Measurements from ENCODE around the gene KLF13. TPM values are rescaled to one million over a fixed set of nuclear protein-coding genes. Genes with fewer than 3 reads are reported as not detected.

KLF13 gene
- total and polyA plus RNA-seq, 2 experiments from 2014 or later: 23.5 to 28.6 TPM

DNA sequence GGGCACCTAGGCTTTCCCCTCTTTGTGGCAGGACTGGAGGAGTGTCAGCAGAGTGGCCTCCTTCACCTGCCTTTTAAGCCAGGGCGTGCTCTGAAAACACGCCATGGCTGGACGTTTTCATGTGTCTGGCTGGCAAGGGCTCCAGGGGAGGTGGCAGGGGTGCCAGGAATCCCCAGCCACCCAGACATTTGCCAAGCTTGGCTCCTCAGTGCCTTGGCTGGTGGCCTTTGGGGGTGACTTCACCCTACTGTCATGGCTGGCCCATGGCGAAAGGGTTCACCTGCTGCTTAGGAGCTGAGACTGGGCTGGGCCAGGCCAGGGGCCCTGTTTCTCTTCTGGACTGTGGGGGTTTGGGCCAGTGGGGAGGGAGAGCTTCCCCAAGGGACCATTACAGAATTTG is 17.6 kb downstream of the KLF13 start:
- TF ChIP-seq EZH2phosphoT487 (IDR thresholded peaks at IDR 0.05; ENCODE audit: unreplicated experiment) (no peak), ZNF331 (CRISPR knock-in tag; IDR thresholded peaks at IDR 0.05; ENCODE audit: low read depth) (no peak), NANOG (IDR thresholded peaks at IDR 0.05; ENCODE audit: borderline replicate concordance) (no peak), POLR2AphosphoS5 (IDR thresholded peaks at IDR 0.05; ENCODE audit: low read depth) (no peak)
- TF ChIP-seq, protein P1, sequence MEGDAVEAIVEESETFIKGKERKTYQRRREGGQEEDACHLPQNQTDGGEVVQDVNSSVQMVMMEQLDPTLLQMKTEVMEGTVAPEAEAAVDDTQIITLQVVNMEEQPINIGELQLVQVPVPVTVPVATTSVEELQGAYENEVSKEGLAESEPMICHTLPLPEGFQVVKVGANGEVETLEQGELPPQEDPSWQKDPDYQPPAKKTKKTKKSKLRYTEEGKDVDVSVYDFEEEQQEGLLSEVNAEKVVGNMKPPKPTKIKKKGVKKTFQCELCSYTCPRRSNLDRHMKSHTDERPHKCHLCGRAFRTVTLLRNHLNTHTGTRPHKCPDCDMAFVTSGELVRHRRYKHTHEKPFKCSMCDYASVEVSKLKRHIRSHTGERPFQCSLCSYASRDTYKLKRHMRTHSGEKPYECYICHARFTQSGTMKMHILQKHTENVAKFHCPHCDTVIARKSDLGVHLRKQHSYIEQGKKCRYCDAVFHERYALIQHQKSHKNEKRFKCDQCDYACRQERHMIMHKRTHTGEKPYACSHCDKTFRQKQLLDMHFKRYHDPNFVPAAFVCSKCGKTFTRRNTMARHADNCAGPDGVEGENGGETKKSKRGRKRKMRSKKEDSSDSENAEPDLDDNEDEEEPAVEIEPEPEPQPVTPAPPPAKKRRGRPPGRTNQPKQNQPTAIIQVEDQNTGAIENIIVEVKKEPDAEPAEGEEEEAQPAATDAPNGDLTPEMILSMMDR (conservative IDR thresholded peaks at IDR 0.05; ENCODE audit: low read depth in 2 of 2): no peak
- no peaks in the 10 kb centered on the region for H3F3A ChIP-seq (replicated peaks; ENCODE audit: low read depth)
- no peaks in the 10 kb centered on the region for H3K27me3 ChIP-seq (ENCODE audit: insufficient read depth)
- H3K4me3 ChIP-seq: no peak overlapping the region
- H4K20me1 ChIP-seq (replicated peaks; ENCODE audit: insufficient read depth): no peaks in the 10 kb centered on the region; the same call in 1 of the 2 replicates
- Mint-ChIP-seq H3K9me3 (no peaks in the 10 kb centered on the region), H3K36me3 (ENCODE audit: low read depth) (no peaks in the 10 kb centered on the region), H3K27ac (no peak overlapping the region), H3K4me3 (no peak overlapping the region), H3K4me1 (peaks cover 20% of the 10 kb centered on the region), H3K27me3 (ENCODE audit: insufficient read depth, low read depth, poor library complexity) (peaks cover 8% of the 10 kb centered on the region)
- no peak for DNase-seq (ENCODE audit: low spot score)
- no peak overlapping the region for H3K4me2 ChIP-seq
- no peaks in the 10 kb centered on the region for H3K9me2 ChIP-seq (ENCODE audit: insufficient read depth)
- ATAC-seq: no peak
- H3K79me2 ChIP-seq (replicated peaks; ENCODE audit: insufficient read depth): peaks cover 57% of the 10 kb centered on the region
- H2AFZ ChIP-seq: no peak overlapping the region
- H3K36me3 ChIP-seq (ENCODE audit: insufficient read depth): no peaks in the 10 kb centered on the region
- peaks cover 4% of the 10 kb centered on the region; the same call in 1 of the 2 replicates for H3K4me1 ChIP-seq (ENCODE audit: insufficient read depth)
- H3K27ac ChIP-seq (ENCODE audit: low read depth): no peak overlapping the region

DNA sequence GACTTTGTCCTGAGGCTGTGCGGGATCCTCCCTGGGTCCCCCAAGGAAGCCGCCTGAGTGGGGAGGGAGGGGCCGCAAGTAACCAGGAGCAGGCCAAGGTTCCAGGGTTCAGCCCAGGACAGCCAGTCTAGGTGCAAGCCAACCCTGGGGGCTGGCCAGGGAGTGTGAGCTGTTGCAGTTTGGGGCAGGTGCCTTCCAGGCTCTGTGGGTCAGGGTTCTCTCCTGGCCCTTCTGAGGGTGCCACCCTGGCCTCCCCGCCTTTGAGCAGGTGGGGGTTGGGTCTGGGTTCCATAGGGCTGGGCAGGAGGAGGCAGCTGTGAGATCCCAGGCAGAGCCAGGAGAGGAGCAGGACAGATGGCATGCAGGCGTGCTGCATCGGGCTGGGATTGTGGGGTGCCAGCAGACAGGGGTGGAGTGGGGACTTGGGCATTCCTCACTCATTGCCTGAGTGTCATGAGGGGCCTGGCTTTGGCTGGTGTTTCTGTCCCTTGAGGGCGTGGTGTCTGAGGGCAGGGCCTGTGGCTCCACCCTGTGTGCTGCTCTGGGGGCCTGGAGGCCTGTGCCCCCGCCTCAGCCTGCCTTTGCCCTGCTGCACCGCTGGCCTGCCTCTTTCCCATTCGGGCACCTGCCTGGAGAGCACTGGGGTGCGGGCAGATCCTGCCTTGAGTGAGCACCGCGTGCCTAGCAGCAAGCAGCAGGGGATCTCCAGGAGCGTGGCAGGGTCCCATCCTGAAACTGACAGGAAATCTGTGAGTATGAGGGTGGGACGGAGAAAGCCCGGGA is 18.4 kb downstream of the KLF13 start:
- no peaks in the 10 kb centered on the region; the same call in 1 of the 2 replicates for H4K20me1 ChIP-seq (replicated peaks; ENCODE audit: insufficient read depth)
- Mint-ChIP-seq H3K36me3 (ENCODE audit: low read depth) (no peaks in the 10 kb centered on the region), H3K27me3 (ENCODE audit: insufficient read depth, low read depth, poor library complexity) (peaks cover 8% of the 10 kb centered on the region), H3K27ac (no peak overlapping the region), H3K4me1 (peaks cover 19% of the 10 kb centered on the region), H3K9me3 (no peaks in the 10 kb centered on the region), H3K4me3 (no peak overlapping the region)
- H3K4me2 ChIP-seq: no peak overlapping the region
- ATAC-seq (peak; percentile 7), DNase-seq (ENCODE audit: low spot score) (no peak)
- H3K9me2 ChIP-seq (ENCODE audit: insufficient read depth): no peaks in the 10 kb centered on the region
- peaks cover 59% of the 10 kb centered on the region for H3K79me2 ChIP-seq (replicated peaks; ENCODE audit: insufficient read depth)
- no peaks in the 10 kb centered on the region for H3F3A ChIP-seq (replicated peaks; ENCODE audit: low read depth)
- H3K4me3 ChIP-seq: no peak overlapping the region
- H3K27ac ChIP-seq (ENCODE audit: low read depth): no peak overlapping the region
- H3K4me1 ChIP-seq (ENCODE audit: insufficient read depth): peaks cover 4% of the 10 kb centered on the region; the same call in 1 of the 2 replicates
- H3K36me3 ChIP-seq (ENCODE audit: insufficient read depth): no peaks in the 10 kb centered on the region
- no peak overlapping the region for H2AFZ ChIP-seq
- no peaks in the 10 kb centered on the region for H3K27me3 ChIP-seq (ENCODE audit: insufficient read depth)
- TF ChIP-seq EZH2 (IDR thresholded peaks at IDR 0.05; ENCODE audit: low read depth, unreplicated experiment) (no peak), JUNB (IDR thresholded peaks at IDR 0.05; ENCODE audit: unreplicated experiment) (no peak), NANOG (IDR thresholded peaks at IDR 0.05; ENCODE audit: borderline replicate concordance) (no peak), STAT1 (IDR thresholded peaks at IDR 0.05; ENCODE audit: unreplicated experiment) (no peak), ZNF331 (CRISPR knock-in tag; IDR thresholded peaks at IDR 0.05; ENCODE audit: low read depth) (no peak), POLR2AphosphoS5 (IDR thresholded peaks at IDR 0.05; ENCODE audit: low read depth) (no peak)
- TF ChIP-seq, protein P2, sequence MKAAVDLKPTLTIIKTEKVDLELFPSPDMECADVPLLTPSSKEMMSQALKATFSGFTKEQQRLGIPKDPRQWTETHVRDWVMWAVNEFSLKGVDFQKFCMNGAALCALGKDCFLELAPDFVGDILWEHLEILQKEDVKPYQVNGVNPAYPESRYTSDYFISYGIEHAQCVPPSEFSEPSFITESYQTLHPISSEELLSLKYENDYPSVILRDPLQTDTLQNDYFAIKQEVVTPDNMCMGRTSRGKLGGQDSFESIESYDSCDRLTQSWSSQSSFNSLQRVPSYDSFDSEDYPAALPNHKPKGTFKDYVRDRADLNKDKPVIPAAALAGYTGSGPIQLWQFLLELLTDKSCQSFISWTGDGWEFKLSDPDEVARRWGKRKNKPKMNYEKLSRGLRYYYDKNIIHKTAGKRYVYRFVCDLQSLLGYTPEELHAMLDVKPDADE (IDR thresholded peaks at IDR 0.05): no peak
- TF ChIP-seq, protein P1 (conservative IDR thresholded peaks at IDR 0.05; ENCODE audit: low read depth in 2 of 2): no peak
- TF ChIP-seq, protein P3, sequence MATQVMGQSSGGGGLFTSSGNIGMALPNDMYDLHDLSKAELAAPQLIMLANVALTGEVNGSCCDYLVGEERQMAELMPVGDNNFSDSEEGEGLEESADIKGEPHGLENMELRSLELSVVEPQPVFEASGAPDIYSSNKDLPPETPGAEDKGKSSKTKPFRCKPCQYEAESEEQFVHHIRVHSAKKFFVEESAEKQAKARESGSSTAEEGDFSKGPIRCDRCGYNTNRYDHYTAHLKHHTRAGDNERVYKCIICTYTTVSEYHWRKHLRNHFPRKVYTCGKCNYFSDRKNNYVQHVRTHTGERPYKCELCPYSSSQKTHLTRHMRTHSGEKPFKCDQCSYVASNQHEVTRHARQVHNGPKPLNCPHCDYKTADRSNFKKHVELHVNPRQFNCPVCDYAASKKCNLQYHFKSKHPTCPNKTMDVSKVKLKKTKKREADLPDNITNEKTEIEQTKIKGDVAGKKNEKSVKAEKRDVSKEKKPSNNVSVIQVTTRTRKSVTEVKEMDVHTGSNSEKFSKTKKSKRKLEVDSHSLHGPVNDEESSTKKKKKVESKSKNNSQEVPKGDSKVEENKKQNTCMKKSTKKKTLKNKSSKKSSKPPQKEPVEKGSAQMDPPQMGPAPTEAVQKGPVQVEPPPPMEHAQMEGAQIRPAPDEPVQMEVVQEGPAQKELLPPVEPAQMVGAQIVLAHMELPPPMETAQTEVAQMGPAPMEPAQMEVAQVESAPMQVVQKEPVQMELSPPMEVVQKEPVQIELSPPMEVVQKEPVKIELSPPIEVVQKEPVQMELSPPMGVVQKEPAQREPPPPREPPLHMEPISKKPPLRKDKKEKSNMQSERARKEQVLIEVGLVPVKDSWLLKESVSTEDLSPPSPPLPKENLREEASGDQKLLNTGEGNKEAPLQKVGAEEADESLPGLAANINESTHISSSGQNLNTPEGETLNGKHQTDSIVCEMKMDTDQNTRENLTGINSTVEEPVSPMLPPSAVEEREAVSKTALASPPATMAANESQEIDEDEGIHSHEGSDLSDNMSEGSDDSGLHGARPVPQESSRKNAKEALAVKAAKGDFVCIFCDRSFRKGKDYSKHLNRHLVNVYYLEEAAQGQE (IDR thresholded peaks at IDR 0.05; ENCODE audit: unreplicated experiment): no peak
